ENCODE data around the gene RRP12. TPM values are rescaled to one million over a fixed set of nuclear protein-coding genes. Genes with fewer than 3 reads are reported as not detected.
A peak's percentile ranks its signal among the peaks of the same experiment; 100 is the strongest.

RRP12 gene
- polyA plus RNA-seq, 1 of the 3 experiments (the other 2 are of a cell fraction), result 46.4 TPM

DNA sequence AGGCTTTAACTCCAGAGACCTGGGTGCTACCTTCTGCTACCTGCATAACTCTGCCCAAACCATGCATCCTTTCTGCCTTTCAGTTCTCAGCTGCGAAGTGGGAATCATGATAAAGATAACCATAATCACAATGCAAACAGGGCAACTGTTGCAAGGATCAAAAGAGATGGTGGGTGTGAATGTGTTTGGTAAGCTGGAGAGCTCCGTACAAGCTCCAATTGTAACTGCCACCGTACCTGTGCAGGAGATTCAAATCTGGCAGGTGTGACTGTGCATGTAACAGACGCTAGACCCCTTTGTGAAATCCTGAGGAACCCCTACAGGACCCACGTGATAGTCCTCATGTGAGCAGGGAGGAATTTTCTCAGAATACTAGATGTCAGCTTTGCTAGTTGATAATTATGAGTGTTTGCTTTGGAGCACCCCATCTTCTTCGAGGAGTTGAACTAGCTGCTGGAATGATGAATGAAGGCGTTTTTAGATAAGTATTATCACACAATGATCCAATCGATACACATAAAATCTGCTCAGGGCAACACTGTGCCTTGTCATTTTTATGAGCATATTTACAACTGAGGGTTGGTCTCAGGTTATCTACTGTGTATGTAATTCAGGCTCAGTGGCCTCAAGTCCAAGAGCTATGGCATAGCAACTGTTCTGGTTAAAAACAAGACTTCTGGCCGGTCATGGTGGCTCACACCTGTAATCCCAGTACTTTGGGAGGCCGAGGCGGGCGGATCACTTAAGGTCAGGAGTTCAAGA lies 51.2 kb downstream of the RRP12 start:
- no peaks in the 10 kb centered on the region for H3K79me2 ChIP-seq (ENCODE audit: insufficient read depth)
- CTCF ChIA-PET, result interaction anchor here (0.6 to 1.0 kb wide), 4 partner anchors 31 to 84 kb away, joined by 3 to 5 read pairs (median 3); partner anchors contain the start of gene FRAT1

GRCh38 chr10:97347317-97347716 lies 53.8 kb downstream of the RRP12 start:
- no peak overlapping the region for H3K4me2 ChIP-seq
- H3K9me2 ChIP-seq, result no peaks in the 10 kb centered on the region
- H3K9me3 ChIP-seq, result no peaks in the 10 kb centered on the region
- no peak overlapping the region for H3K9ac ChIP-seq
- H2AFZ ChIP-seq (ENCODE audit: low read depth), result no peak overlapping the region
- H3K79me2 ChIP-seq (ENCODE audit: insufficient read depth), result no peaks in the 10 kb centered on the region
- no peak overlapping the region for H3K27ac ChIP-seq (ENCODE audit: low read depth in 2 of 2, low read length in 1 of 2)
- TF ChIP-seq RXRA (IDR thresholded peaks at IDR 0.05; ENCODE audit: borderline replicate concordance, low read depth) (no peak), GABPA (IDR thresholded peaks at IDR 0.05; ENCODE audit: low read depth) (no peak), FOXJ3 (CRISPR knock-in tag; IDR thresholded peaks at IDR 0.05) (no peak), EZH2phosphoT487 (IDR thresholded peaks at IDR 0.05; ENCODE audit: borderline replicate concordance, low read depth) (no peak), REST (IDR thresholded peaks at IDR 0.05; ENCODE audit: low read depth, low read length) (no peak), MEF2A (IDR thresholded peaks at IDR 0.05; ENCODE audit: borderline replicate concordance, low read depth) (no peak), NFIC (IDR thresholded peaks at IDR 0.05; ENCODE audit: borderline replicate concordance) (no peak), TAF1 (IDR thresholded peaks at IDR 0.05; ENCODE audit: borderline replicate concordance, low read depth, low read length) (no peak), CTCF (IDR thresholded peaks at IDR 0.05) (no peak), FOXM1 (IDR thresholded peaks at IDR 0.05; ENCODE audit: low read depth) (no peak)
- TF ChIP-seq, protein P1, sequence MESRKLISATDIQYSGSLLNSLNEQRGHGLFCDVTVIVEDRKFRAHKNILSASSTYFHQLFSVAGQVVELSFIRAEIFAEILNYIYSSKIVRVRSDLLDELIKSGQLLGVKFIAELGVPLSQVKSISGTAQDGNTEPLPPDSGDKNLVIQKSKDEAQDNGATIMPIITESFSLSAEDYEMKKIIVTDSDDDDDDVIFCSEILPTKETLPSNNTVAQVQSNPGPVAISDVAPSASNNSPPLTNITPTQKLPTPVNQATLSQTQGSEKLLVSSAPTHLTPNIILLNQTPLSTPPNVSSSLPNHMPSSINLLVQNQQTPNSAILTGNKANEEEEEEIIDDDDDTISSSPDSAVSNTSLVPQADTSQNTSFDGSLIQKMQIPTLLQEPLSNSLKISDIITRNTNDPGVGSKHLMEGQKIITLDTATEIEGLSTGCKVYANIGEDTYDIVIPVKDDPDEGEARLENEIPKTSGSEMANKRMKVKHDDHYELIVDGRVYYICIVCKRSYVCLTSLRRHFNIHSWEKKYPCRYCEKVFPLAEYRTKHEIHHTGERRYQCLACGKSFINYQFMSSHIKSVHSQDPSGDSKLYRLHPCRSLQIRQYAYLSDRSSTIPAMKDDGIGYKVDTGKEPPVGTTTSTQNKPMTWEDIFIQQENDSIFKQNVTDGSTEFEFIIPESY (IDR thresholded peaks at IDR 0.05; ENCODE audit: borderline replicate concordance, low read depth), result no peak
- CTCF ChIA-PET, result no interaction called here
- POLR2A ChIA-PET, result no interaction called here
- no peak for DNase-seq
- H3F3A ChIP-seq (replicated peaks; ENCODE audit: insufficient read depth), result no peaks in the 10 kb centered on the region
- no peaks in the 10 kb centered on the region for H4K20me1 ChIP-seq (ENCODE audit: insufficient read depth)
- H3K4me3 ChIP-seq (ENCODE audit: low read depth in 2 of 2, low read length in 1 of 2), result no peak overlapping the region
- no peaks in the 10 kb centered on the region for H3K27me3 ChIP-seq (ENCODE audit: insufficient read depth)
- peaks cover 0 to 6% of the 10 kb centered on the region in 2 experiments; a peak in 1 of 4 replicates for H3K4me1 ChIP-seq (ENCODE audit: control insufficient read depth in 1 of 2, insufficient read depth in 2 of 2, low read depth in 1 of 2, low read length in 1 of 2)
- H3K36me3 ChIP-seq (replicated peaks in 1 of 2; ENCODE audit: control insufficient read depth in 1 of 2, insufficient read depth in 2 of 2, low read length in 1 of 2), result peaks cover 2 to 6% of the 10 kb centered on the region in 2 experiments
- WGBS (ENCODE audit: low lambda C conversion rate), result 100% methylated on average over 4 of the region's 4 CpGs

More for the DNA sequence above, 51.2 kb downstream of the RRP12 start:
- no peak for DNase-seq
- peaks cover 6 to 8% of the 10 kb centered on the region in 2 experiments for H3K36me3 ChIP-seq (replicated peaks in 1 of 2; ENCODE audit: control insufficient read depth in 1 of 2, insufficient read depth in 2 of 2, low read length in 1 of 2)
- H3K9me2 ChIP-seq, result no peaks in the 10 kb centered on the region
- H3K27ac ChIP-seq (ENCODE audit: low read depth in 2 of 2, low read length in 1 of 2), result peak overlapping the region in 1 of 2 experiments; percentile 39; a peak in 1 of 4 replicates
- POLR2A ChIA-PET, result interaction anchor here (1.0 to 1.4 kb wide), 2 partner anchors 9 to 16 kb away, joined by 3 read pairs; no protein-coding TSS in a partner anchor
- H3F3A ChIP-seq (replicated peaks; ENCODE audit: insufficient read depth), result peaks cover 4% of the 10 kb centered on the region
- H3K4me2 ChIP-seq, result no peak overlapping the region
- H3K4me3 ChIP-seq (ENCODE audit: low read depth in 2 of 2, low read length in 1 of 2), result no peak overlapping the region
- no peak overlapping the region for H2AFZ ChIP-seq (ENCODE audit: low read depth)
- WGBS (ENCODE audit: low lambda C conversion rate), result 87% methylated on average over 12 of the region's 12 CpGs
- no peaks in the 10 kb centered on the region for H3K27me3 ChIP-seq (ENCODE audit: insufficient read depth)
- TF ChIP-seq GATA2 (CRISPR knock-in tag; IDR thresholded peaks at IDR 0.05), result 0 out of 2 replicates have a peak, but pooled peaks have one; percentile 3
- TF ChIP-seq, protein P1 (IDR thresholded peaks at IDR 0.05; ENCODE audit: borderline replicate concordance, low read depth), result no peak
- H3K9ac ChIP-seq, result no peak overlapping the region
- H4K20me1 ChIP-seq (ENCODE audit: insufficient read depth), result no peaks in the 10 kb centered on the region
- H3K4me1 ChIP-seq (ENCODE audit: control insufficient read depth in 1 of 2, insufficient read depth in 2 of 2, low read depth in 1 of 2, low read length in 1 of 2), result peaks cover 0 to 6% of the 10 kb centered on the region in 2 experiments; a peak in 1 of 4 replicates
- H3K9me3 ChIP-seq, result no peaks in the 10 kb centered on the region
